CD8-positive, alpha-beta memory T cell (primary cell): ENCODE results near the gene PSMB1. TPM values are rescaled to one million over a fixed set of nuclear protein-coding genes. Genes with fewer than 3 reads are reported as not detected.
A peak's percentile ranks its signal among the peaks of the same experiment; 100 is the strongest.
"Not testable (repeated sequence)": the region's sequence is repeated elsewhere in the genome, so short reads cannot be mapped to it uniquely, and the experiment has no call there.

Experiments
- CTCF ChIA-PET: fragments of 350-600 bp; sonication (Branson Sonifier 250); formaldehyde crosslinking; loops from one replicate; lab custom pipeline; 2021; ENCODE audit warnings: antibody characterized with exemption; lab: Charles Lee
- POLR2A ChIA-PET: fragments of 350-600 bp; sonication (Branson Sonifier 250); formaldehyde crosslinking; loops from one replicate; lab custom pipeline; 2021; ENCODE audit warnings: antibody characterized with exemption; lab: Charles Lee
- DNase-seq, 5 donors: peaks; one replicate each; pipeline versions ENCODE4 v3.0.0 to v3.0.0-alpha.2; 2020 to 2022; ENCODE audit warnings: mixed read lengths in 1 of 5
- H3K27ac ChIP-seq: one replicate; pipeline ENCODE4 v1.7.0; 2013; ENCODE audit warnings: low read depth, mild to moderate bottlenecking, low read length, moderate library complexity
- H3K27me3 ChIP-seq: 2 replicates; pipeline ENCODE4 v1.7.0; 2013; ENCODE audit warnings: low read length, mild to moderate bottlenecking; ENCODE audit not compliant: insufficient read depth, poor library complexity, severe bottlenecking
- H3K36me3 ChIP-seq: 2 replicates; pipeline ENCODE4 v1.7.0; 2013; ENCODE audit warnings: mild to moderate bottlenecking, low read length, moderate library complexity; ENCODE audit not compliant: insufficient read depth
- H3K4me1 ChIP-seq: 2 replicates; pipeline ENCODE4 v1.7.0; 2013; ENCODE audit warnings: mild to moderate bottlenecking, low read length, moderate library complexity; ENCODE audit not compliant: insufficient read depth
- H3K4me3 ChIP-seq: 2 replicates; pipeline ENCODE4 v1.7.0; 2013; ENCODE audit warnings: mild to moderate bottlenecking, low read length
- H3K9me3 ChIP-seq: 2 replicates; pipeline ENCODE4 v1.7.0; 2013; ENCODE audit warnings: mild to moderate bottlenecking, low read length
- H3K27ac Mint-ChIP-seq, 8 donors: one replicate each; pipeline ENCODE4 v1.8.0; 2020 to 2021; ENCODE audit warnings: mixed read lengths in 8 of 8, mild to moderate bottlenecking in 6 of 8, inconsistent platforms in 3 of 8, moderate library complexity in 3 of 8
- H3K27me3 Mint-ChIP-seq, 2 donors: one replicate each; pipeline ENCODE4 v1.8.0; 2020 to 2021; ENCODE audit warnings: mixed read lengths in 2 of 2, mild to moderate bottlenecking in 1 of 2, moderate library complexity in 1 of 2
- H3K36me3 Mint-ChIP-seq, 3 donors: one replicate each; pipeline ENCODE4 v1.8.0; 2020 to 2021; ENCODE audit warnings: mixed read lengths in 3 of 3, inconsistent platforms in 1 of 3, mild to moderate bottlenecking in 1 of 3
- H3K4me1 Mint-ChIP-seq, 3 donors: one replicate each; pipeline ENCODE4 v1.8.0; 2020 to 2021; ENCODE audit warnings: mixed read lengths in 3 of 3, inconsistent platforms in 1 of 3, mild to moderate bottlenecking in 1 of 3
- H3K4me3 Mint-ChIP-seq, 7 donors: one replicate each; pipeline ENCODE4 v1.8.0; 2020 to 2021; ENCODE audit warnings: mixed read lengths in 7 of 7, mild to moderate bottlenecking in 6 of 7, moderate library complexity in 4 of 7, inconsistent platforms in 2 of 7
- H3K9me3 Mint-ChIP-seq, 5 donors: one replicate each; pipeline ENCODE4 v1.8.0; 2020 to 2022; ENCODE audit warnings: mixed read lengths in 5 of 5, mild to moderate bottlenecking in 3 of 5, moderate library complexity in 2 of 5, inconsistent platforms in 1 of 5
- polyA plus RNA-seq: library from polyadenylated mRNA; unstranded; fragments of 300-500 nt; fragmentation: Illumina TruSeq; gene quantifications from one replicate; pipeline ENCODE4 v1.2.3, GENCODE V29; 2021
- total RNA-seq, 2 experiments: library from RNA; stranded (reverse); gene quantifications; one replicate each; pipeline ENCODE4 v1.2.3, GENCODE V29; 2021

PSMB1 gene
- total and polyA plus RNA-seq, 3 experiments from 2014 or later = 296 to 478 (median 298) TPM

- H3K9me3 Mint-ChIP-seq, H3K4me3 Mint-ChIP-seq, H3K36me3 ChIP-seq, POLR2A ChIA-PET, H3K4me1 ChIP-seq, H3K4me1 Mint-ChIP-seq, H3K36me3 Mint-ChIP-seq, H3K9me3 ChIP-seq, H3K27me3 ChIP-seq, H3K27ac Mint-ChIP-seq, DNase-seq, H3K27ac ChIP-seq, H3K4me3 ChIP-seq: not testable (repeated sequence)
- peaks cover 10 to 46% of the 10 kb centered on the region in 2 donors for H3K27me3 Mint-ChIP-seq
- CTCF ChIA-PET = interaction anchor here (1.9 kb wide), 1 partner anchor 9 kb away, joined by 7 read pairs; no protein-coding TSS in a partner anchor
These were observed 44.8 kb downstream of the PSMB1 start for GRCh38 chr6:170508275-170508674.

- H3K9me3 Mint-ChIP-seq, H3K27ac ChIP-seq, H3K4me3 ChIP-seq, H3K36me3 ChIP-seq, DNase-seq, H3K27ac Mint-ChIP-seq, H3K9me3 ChIP-seq, H3K4me1 Mint-ChIP-seq, POLR2A ChIA-PET, H3K4me1 ChIP-seq, H3K4me3 Mint-ChIP-seq, H3K27me3 ChIP-seq, H3K36me3 Mint-ChIP-seq: not testable (repeated sequence)
- CTCF ChIA-PET = interaction anchor here (1.9 kb wide), 1 partner anchor 9 kb away, joined by 7 read pairs; no protein-coding TSS in a partner anchor
- peaks cover 13 to 46% of the 10 kb centered on the region in 2 donors for H3K27me3 Mint-ChIP-seq
These were observed 45.4 kb downstream of the PSMB1 start for GRCh38 chr6:170507728-170508127.

- Mint-ChIP-seq H3K4me1 (no peaks in the 10 kb centered on the region), H3K4me3 (no peak overlapping the region), H3K36me3 (peaks cover 0 to 6% (median 0%) of the 10 kb centered on the region in 3 donors), H3K27ac (no peak overlapping the region), H3K27me3 (peaks cover 19 to 47% of the 10 kb centered on the region in 2 donors), H3K9me3 (peaks cover 0 to 17% (median 9%) of the 10 kb centered on the region in 5 donors)
- H3K9me3 ChIP-seq = no peaks in the 10 kb centered on the region
- no peak overlapping the region for H3K4me3 ChIP-seq
- ChIA-PET POLR2A (no interaction called here), CTCF (interaction anchor here (1.9 kb wide), 1 partner anchor 11 kb away, joined by 7 read pairs; no protein-coding TSS in a partner anchor)
- H3K4me1 ChIP-seq = no peaks in the 10 kb centered on the region
- no peak overlapping the region for H3K27ac ChIP-seq
- DNase-seq = no peak
- H3K36me3 ChIP-seq = no peaks in the 10 kb centered on the region
- H3K27me3 ChIP-seq = peaks cover 11% of the 10 kb centered on the region
These were observed 46.7 kb downstream of the PSMB1 start for GRCh38 chr6:170506446-170506845.

- no peak overlapping the region for H3K27ac Mint-ChIP-seq
- H3K4me1 ChIP-seq = no peaks in the 10 kb centered on the region
- no peaks in the 10 kb centered on the region for H3K36me3 ChIP-seq
- H3K4me3 Mint-ChIP-seq = no peak overlapping the region
- no peaks in the 10 kb centered on the region for H3K4me1 Mint-ChIP-seq
- H3K4me3 ChIP-seq = no peak overlapping the region
- peaks cover 22 to 49% of the 10 kb centered on the region in 2 donors for H3K27me3 Mint-ChIP-seq
- ChIA-PET POLR2A (interaction anchor here (0.8 kb wide), 1 partner anchor 699 kb away, joined by 3 read pairs; no protein-coding TSS in a partner anchor), CTCF (no interaction called here)
- peaks cover 11% of the 10 kb centered on the region for H3K27me3 ChIP-seq
- H3K9me3 ChIP-seq = no peaks in the 10 kb centered on the region
- no peak for DNase-seq
- H3K36me3 Mint-ChIP-seq = peaks cover 0 to 6% (median 0%) of the 10 kb centered on the region in 3 donors
- peaks cover 0 to 26% (median 16%) of the 10 kb centered on the region in 5 donors for H3K9me3 Mint-ChIP-seq
- no peak overlapping the region for H3K27ac ChIP-seq
These were observed 47.8 kb downstream of the PSMB1 start for GRCh38 chr6:170505306-170505705.

- no peaks in the 10 kb centered on the region for H3K4me1 ChIP-seq
- peaks cover 11% of the 10 kb centered on the region for H3K27me3 ChIP-seq
- POLR2A ChIA-PET = no interaction called here
- Mint-ChIP-seq H3K27ac (peak overlapping the region in 1 of 8 donors; percentile 8), H3K4me1 (no peaks in the 10 kb centered on the region), H3K9me3 (peaks cover 0 to 26% (median 16%) of the 10 kb centered on the region in 5 donors), H3K4me3 (no peak overlapping the region), H3K36me3 (peaks cover 0 to 6% (median 0%) of the 10 kb centered on the region in 3 donors), H3K27me3 (peaks cover 30 to 53% of the 10 kb centered on the region in 2 donors)
- H3K4me3 ChIP-seq = no peak overlapping the region
- H3K36me3 ChIP-seq = no peaks in the 10 kb centered on the region
- no peak overlapping the region for H3K27ac ChIP-seq
- no peaks in the 10 kb centered on the region for H3K9me3 ChIP-seq
- no peak for DNase-seq
- CTCF ChIA-PET = no interaction called here
These were observed 48.6 kb downstream of the PSMB1 start for GRCh38 chr6:170504479-170504878.

- Histone ChIP-seq H3K27ac (no peak overlapping the region), H3K27me3 (peaks cover 11% of the 10 kb centered on the region), H3K9me3 (no peaks in the 10 kb centered on the region), H3K4me3 (no peak overlapping the region), H3K4me1 (no peaks in the 10 kb centered on the region), H3K36me3 (no peaks in the 10 kb centered on the region)
- Mint-ChIP-seq H3K27ac (no peak overlapping the region), H3K36me3 (peaks cover 0 to 6% (median 0%) of the 10 kb centered on the region in 3 donors), H3K4me3 (no peak overlapping the region), H3K9me3 (peaks cover 0 to 26% (median 16%) of the 10 kb centered on the region in 5 donors), H3K27me3 (peaks cover 34 to 62% of the 10 kb centered on the region in 2 donors), H3K4me1 (no peaks in the 10 kb centered on the region)
- DNase-seq = no peak
- ChIA-PET POLR2A (no interaction called here), CTCF (no interaction called here)
These were observed 49.7 kb downstream of the PSMB1 start for GRCh38 chr6:170503414-170503761.

GRCh38 chr6:170502733-170503413 is 50.2 kb downstream of the PSMB1 start:
- POLR2A ChIA-PET, CTCF ChIA-PET, H3K36me3 ChIP-seq, H3K27ac Mint-ChIP-seq, H3K4me3 ChIP-seq, H3K9me3 ChIP-seq, H3K36me3 Mint-ChIP-seq, H3K27ac ChIP-seq, H3K4me3 Mint-ChIP-seq, DNase-seq, H3K4me1 ChIP-seq, H3K4me1 Mint-ChIP-seq: not testable (repeated sequence)
- H3K27me3 ChIP-seq = peaks cover 11% of the 10 kb centered on the region
- H3K9me3 Mint-ChIP-seq = peaks cover 0 to 26% (median 16%) of the 10 kb centered on the region in 5 donors
- H3K27me3 Mint-ChIP-seq = peaks cover 34 to 65% of the 10 kb centered on the region in 2 donors

- H3K36me3 Mint-ChIP-seq, H3K27ac ChIP-seq, H3K9me3 ChIP-seq, DNase-seq, H3K4me1 Mint-ChIP-seq, H3K4me3 Mint-ChIP-seq, H3K27ac Mint-ChIP-seq, H3K36me3 ChIP-seq, H3K4me1 ChIP-seq, POLR2A ChIA-PET, H3K4me3 ChIP-seq, CTCF ChIA-PET: not testable (repeated sequence)
- H3K27me3 ChIP-seq = peaks cover 11% of the 10 kb centered on the region
- Mint-ChIP-seq H3K9me3 (peaks cover 0 to 26% (median 16%) of the 10 kb centered on the region in 5 donors), H3K27me3 (peaks cover 34 to 71% of the 10 kb centered on the region in 2 donors)
These were observed 50.8 kb downstream of the PSMB1 start for GRCh38 chr6:170502268-170502667.
